Upper lobe of left lung (tissue), 4 donors: ENCODE data around the gene SLC9A9.

Experiments used
- EP300 ChIP-seq, 4 donors: sonication (generic); formaldehyde crosslinking; IDR thresholded peaks; one replicate each; pipeline ENCODE4 v1.5.1; 2017; ENCODE audit warnings: antibody characterized with exemption in 4 of 4, control low read depth in 2 of 4
- POLR2A ChIP-seq, 4 donors: fragments of 450-650 bp; IDR thresholded peaks; one replicate each; pipeline ENCODE4 v1.5.1; 2016 to 2017; ENCODE audit warnings: antibody characterized with exemption in 4 of 4, mild to moderate bottlenecking in 2 of 4
- TF ChIP-seq, protein P1 (sequence below), 6 experiments: fragments of 450-650 bp in 4 of 6; fragments of 200-600 bp in 2 of 6; sonication (generic) in 2 of 6; IDR thresholded peaks; one replicate each; pipeline ENCODE4 v1.5.1; 2016 to 2019; ENCODE audit warnings: antibody characterized with exemption in 6 of 6

DNA sequence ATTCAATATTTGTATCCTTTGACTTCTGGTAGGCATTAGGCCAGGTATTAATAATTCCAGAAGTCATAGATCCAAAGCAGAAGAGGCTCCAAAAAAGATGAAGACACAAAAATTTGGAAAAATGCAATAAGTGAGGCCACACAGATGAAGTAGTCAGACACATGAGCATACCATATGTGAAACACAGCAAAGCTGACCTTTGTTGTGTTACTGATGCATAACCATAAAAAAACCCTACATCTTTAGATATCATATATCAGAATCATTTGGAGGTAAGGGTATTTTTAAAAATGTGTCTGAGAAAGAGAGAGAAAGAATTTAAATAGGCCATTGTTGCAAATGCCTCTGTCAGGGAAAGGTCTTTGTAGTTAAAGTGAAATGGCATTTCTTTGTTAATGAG, 314.9 kb downstream of the SLC9A9 start:
- TF ChIP-seq EP300 (IDR thresholded peaks at IDR 0.05) (no peak), POLR2A (IDR thresholded peaks at IDR 0.05) (no peak)
- TF ChIP-seq, protein P1, sequence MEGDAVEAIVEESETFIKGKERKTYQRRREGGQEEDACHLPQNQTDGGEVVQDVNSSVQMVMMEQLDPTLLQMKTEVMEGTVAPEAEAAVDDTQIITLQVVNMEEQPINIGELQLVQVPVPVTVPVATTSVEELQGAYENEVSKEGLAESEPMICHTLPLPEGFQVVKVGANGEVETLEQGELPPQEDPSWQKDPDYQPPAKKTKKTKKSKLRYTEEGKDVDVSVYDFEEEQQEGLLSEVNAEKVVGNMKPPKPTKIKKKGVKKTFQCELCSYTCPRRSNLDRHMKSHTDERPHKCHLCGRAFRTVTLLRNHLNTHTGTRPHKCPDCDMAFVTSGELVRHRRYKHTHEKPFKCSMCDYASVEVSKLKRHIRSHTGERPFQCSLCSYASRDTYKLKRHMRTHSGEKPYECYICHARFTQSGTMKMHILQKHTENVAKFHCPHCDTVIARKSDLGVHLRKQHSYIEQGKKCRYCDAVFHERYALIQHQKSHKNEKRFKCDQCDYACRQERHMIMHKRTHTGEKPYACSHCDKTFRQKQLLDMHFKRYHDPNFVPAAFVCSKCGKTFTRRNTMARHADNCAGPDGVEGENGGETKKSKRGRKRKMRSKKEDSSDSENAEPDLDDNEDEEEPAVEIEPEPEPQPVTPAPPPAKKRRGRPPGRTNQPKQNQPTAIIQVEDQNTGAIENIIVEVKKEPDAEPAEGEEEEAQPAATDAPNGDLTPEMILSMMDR (IDR thresholded peaks at IDR 0.05) = no peak
